Measurements from ENCODE around the gene CX3CL1.
"Not testable (repeated sequence)": the region's sequence is repeated elsewhere in the genome, so short reads cannot be mapped to it uniquely, and the experiment has no call there.

The CX3CL1 gene

GRCh38 chr16:57358086-57358420 is 14.2 kb upstream of the CX3CL1 start:
- DNase-seq, result no peak

DNA sequence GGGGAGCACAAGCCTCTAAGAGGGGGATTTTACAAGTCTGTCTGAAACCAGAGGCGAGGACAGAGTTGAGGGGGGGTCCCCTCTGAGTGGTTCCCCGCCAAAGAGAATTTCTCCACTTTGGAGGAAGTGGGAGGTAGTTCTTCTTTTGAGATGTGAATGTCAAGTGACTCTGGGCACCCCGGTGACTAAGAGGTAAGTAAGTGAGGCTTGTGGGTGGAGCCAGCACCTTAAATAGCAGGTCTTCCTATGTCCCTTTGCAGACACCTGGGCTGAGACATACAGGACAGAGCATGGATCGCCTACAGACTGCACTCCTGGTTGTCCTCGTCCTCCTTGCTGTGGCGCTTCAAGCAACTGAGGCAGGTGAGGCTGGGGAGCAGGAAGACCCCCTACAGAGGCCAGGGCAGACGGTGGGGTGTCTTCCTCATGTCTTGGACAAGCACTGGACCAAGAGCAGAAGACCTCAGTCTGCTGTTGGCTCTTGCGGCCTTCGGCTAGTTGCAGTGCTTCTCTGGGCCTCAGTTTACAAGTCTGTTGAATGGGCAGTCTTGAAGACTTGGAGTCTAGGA is 13.7 kb upstream of the CX3CL1 start, which contains the start of gene CCL22:
Gene CCL22, plus strand, starts transcription at position 257 of the 569 bp plus-strand sequence. Its CDS starts 34 bp downstream, at position 291.
- DNase-seq, result no peak

- no peak for DNase-seq
Measured at GRCh38 chr16:57360321-57360935, 11.9 kb upstream of the CX3CL1 start.

DNA sequence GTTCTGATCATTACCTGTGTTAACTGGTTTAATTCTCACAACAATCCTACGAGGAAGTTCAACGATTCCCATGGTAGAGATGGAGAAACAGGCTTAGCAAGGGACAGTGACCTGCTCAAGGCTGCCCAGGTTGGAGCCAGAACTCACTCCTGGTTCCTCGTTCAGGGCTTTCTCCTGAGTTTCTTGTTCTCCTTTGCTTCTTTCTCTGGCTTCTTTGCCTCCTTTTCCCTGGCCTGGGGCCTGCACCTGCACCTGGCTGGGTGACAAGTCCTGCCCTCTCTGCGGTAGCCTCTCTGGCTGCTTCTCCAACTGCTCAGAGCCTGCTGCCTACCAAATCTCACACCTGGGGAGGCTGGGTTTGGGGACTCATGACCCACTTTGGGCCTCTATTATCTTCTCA is 10.9 kb upstream of the CX3CL1 start:
- no peak for DNase-seq

GRCh38 chr16:57364143-57364542 is 8.1 kb upstream of the CX3CL1 start:
- no peak for DNase-seq

DNA sequence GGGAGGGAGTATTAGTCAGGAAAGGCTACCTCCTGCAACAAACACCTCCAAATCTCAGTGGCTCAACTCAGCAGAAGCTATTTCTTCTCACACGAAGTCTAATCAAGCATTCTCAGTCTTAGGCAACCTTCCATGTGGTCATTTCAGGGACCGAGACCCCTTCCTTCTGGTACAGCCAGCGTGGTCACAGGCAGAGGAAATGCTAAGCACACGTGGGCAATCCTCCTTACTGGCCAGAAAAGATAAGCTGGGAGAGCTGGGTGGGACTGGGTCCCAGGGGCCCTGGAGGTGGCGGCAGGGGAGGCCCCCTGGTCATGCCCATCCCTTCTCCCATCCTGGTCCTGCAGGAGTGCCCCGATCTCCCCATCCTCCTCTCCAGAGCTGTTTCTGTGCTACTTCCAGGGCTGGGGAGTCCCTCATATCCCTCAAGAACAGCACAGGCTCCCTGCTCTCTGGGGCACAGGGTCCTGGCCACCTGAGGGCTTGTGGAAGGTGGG is 5.7 kb upstream of the CX3CL1 start:
- DNase-seq, result no peak

- DNase-seq, result no peak
Measured at GRCh38 chr16:57367116-57367752, 5.1 kb upstream of the CX3CL1 start.

- DNase-seq, result no peak
Measured at GRCh38 chr16:57371494-57372371, 557 bp upstream of the CX3CL1 start.

GRCh38 chr16:57373117-57373947 is 1.0 kb downstream of the CX3CL1 start:
- DNase-seq, result no peak

- no peak for DNase-seq
Measured at GRCh38 chr16:57374067-57374534, 1.8 kb downstream of the CX3CL1 start.

- DNase-seq, result not testable (repeated sequence)
Measured at GRCh38 chr16:57374925-57375465, 2.7 kb downstream of the CX3CL1 start.

DNA sequence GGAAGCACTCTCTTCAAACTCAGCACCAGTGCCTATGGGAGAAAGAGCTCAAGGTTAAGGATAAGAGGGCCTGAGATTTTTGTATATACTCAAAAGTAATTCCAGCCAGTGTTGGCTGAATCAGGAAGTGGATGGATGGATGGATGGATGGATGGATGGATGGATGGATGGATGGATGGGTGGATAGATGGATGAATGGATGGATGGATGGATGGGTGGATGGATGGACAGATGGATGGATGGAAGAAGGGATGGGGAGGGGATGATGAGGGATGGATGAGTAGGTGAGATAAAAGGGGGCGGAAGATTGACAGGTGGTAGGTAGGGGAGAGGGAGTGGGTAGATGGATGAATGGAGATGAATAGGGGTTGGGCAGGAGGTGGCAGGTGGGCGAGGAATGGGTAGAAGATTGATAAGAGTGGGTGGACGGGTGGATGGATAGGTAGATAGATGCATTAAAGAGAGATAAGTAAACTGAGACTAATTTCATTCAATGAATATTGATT is 4.1 kb downstream of the CX3CL1 start:
- DNase-seq, result no peak

DNA sequence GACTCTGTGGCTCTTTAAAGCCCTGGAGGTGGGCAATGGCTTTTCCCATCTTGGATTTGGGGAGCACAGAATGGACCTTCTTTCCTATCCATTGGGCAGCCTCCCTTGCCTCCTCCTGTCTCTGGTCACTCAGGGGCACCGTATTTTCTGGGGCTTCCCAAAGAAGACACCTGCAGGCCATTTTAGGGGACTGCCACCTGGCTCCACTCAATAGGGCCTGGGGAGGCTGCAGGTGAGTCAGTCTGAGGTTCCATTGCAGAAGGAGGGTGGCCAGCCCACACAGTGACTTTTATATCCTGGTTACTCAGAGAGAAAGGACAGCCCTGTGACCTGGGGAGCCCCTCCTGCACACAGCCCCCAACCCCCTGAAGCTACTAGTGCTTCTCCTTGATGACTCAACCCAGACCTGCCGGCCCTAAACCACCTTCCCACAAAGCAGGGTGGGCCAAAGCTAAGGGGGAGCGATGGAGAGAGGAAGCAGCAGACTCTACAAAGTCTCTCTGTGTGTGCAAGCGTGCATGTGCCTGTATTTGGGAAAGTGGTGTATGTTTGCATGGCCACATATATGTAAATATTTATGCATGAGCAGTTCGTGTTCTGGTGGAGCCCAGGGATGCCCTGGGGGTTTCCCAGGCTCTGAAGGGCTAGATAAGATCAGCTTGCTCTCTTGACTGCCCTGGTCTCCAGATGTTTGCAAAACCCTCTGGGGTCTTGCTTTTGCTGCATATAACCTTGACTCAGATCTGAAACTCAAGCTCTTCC is 5.0 kb downstream of the CX3CL1 start:
- DNase-seq, result no peak

DNA sequence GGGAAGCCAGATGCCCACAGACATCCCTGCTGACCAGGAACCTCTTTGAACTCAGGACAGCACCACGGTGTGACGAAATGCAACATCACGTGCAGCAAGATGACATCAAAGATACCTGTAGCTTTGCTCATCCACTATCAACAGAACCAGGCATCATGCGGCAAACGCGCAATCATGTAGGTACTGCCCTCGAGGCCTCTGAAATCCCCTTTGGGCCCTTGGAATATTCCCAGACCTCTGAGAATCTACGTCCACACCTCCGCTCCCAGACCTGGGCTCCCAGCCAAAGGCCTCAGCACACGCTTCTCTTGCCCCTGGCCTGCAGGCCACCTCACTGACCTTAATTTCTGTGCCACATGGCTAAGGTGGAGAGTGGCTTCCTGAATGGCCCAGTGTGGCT is 7.3 kb downstream of the CX3CL1 start:
- no peak for DNase-seq

- DNase-seq, result no peak
Measured at GRCh38 chr16:57380671-57381462, 8.6 kb downstream of the CX3CL1 start.

DNA sequence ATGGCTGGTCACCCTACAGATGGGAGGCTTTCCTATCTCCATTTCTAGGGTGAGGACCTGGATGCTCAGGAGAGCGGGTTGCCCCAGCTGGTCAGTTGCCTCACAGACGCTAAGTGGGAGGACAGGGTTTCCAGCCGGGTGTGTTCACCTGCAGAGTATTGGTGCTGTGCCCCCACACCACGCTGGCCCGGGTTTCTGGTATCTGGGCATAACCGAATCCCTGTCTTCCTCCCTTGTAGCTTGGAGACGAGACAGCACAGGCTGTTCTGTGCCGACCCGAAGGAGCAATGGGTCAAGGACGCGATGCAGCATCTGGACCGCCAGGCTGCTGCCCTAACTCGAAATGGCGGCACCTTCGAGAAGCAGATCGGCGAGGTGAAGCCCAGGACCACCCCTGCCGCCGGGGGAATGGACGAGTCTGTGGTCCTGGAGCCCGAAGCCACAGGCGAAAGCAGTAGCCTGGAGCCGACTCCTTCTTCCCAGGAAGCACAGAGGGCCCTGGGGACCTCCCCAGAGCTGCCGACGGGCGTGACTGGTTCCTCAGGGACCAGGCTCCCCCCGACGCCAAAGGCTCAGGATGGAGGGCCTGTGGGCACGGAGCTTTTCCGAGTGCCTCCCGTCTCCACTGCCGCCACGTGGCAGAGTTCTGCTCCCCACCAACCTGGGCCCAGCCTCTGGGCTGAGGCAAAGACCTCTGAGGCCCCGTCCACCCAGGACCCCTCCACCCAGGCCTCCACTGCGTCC is 9.7 kb downstream of the CX3CL1 start:
- DNase-seq, result no peak

DNA sequence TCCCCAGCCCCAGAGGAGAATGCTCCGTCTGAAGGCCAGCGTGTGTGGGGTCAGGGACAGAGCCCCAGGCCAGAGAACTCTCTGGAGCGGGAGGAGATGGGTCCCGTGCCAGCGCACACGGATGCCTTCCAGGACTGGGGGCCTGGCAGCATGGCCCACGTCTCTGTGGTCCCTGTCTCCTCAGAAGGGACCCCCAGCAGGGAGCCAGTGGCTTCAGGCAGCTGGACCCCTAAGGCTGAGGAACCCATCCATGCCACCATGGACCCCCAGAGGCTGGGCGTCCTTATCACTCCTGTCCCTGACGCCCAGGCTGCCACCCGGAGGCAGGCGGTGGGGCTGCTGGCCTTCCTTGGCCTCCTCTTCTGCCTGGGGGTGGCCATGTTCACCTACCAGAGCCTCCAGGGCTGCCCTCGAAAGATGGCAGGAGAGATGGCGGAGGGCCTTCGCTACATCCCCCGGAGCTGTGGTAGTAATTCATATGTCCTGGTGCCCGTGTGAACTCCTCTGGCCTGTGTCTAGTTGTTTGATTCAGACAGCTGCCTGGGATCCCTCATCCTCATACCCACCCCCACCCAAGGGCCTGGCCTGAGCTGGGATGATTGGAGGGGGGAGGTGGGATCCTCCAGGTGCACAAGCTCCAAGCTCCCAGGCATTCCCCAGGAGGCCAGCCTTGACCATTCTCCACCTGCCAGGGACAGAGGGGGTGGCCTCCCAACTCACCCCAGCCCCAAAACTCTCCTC is 10.4 kb downstream of the CX3CL1 start:
- no peak for DNase-seq

Data from CD4-positive, alpha-beta T cell treated with Interleukin-12 subunit alpha and Interleukin-12 subunit beta, for 1 hour (primary cell).